Kidney tubule cell (primary cell): ENCODE data around the gene BICDL1.
A peak's percentile ranks its signal among the peaks of the same experiment; 100 is the strongest.

ENCODE experiments used
- DNase-seq: peaks from one replicate; pipeline ENCODE4 v3.0.0-alpha.2; 2018; ENCODE audit warnings: low spot score

Gene BICDL1

DNA sequence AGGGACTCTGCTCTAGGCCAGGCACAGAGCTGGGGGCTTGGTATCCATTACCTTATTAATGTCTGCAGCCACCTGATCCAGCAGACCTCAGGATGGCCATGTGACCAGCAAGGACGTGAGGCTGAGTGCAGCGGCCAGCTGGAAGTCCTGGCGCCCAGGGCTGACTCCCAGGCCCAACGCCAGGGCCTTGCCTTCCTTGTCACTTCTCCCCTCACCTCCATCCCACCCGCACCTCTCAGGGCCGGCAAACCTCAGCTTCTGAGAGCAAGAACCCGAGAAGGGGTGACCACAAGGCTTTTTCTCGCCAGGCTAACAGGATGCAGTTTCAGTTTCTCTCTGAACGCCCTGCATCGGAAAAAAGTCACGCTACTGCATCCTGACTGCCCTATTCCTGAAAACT lies 112.1 kb downstream of the BICDL1 start:
- no peak for DNase-seq

DNA sequence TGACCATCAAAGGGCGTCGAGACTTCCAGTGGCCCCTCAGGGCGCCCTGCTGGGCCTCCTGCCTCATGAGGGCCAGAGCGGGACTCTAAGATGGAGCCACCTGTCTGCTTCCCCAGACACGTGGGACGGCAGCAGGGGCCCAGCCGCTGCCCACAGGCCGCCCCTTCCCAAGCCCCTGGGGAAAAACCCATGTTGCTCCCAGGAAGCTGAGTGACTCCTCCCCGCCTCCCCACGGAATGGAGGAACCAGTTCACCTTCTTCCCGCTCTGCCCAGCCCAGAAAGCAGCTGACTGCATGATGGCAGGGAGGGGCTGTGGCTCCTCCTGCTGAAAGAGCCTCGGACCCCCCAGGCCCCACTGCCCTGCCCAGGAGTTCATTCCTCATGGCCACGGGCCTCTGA lies 112.6 kb downstream of the BICDL1 start:
- DNase-seq: peak; percentile 42

DNA sequence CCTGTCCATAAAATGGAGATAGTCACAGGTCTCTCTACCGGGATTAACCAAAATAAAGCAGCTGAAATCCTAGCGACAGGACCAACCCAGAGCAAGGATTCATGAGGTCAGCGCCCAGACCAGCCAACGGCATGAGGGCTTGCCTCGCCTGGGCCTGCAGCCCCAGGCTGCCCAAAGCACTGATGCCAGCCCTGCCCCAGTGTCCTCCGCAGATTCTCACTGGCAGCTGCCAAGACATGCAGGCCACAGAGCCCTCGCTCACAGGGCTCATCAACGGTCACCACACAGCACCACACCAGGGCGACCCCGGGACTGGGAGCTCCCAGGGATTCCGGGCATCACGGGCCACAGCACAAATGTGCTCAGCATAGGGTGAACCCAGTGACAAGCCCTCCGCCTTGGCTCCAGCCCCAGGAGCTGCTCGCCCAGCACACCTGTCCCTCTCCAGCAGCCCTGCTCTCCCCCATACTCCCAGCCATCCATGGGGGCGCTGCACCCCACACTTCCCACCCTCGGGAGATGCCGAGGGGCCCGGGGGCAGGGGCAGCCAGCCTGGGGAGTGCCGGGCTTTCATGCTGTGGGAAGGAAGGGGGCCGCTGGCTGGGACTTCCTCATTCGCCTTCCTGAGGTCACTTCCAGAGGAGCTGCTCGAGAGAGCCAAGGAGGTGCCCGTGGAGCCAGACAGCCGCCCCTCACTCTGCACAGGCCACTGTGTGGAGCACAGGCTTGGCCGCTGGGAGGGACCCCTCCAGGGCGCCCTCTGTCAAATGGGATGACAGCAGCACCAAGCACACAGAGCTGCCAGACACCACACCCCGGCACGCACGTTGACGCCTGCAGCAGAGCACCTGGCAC lies 113.4 kb downstream of the BICDL1 start:
- DNase-seq: no peak

DNA sequence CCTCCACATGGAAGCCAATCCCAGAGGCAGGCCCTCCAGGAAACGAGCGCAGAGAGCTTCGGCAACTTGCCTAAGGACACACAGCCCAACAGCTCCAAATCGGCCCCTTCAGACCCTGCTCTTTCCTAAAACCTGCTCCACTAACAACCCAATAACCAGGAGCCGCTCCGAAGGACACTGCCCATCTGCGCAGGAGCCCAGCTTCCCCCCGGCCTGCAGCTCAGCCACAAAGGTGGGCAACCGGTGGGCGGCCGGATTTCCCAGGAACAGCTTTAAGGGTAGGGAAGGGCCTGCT lies 114.0 kb downstream of the BICDL1 start:
- DNase-seq: no peak

DNA sequence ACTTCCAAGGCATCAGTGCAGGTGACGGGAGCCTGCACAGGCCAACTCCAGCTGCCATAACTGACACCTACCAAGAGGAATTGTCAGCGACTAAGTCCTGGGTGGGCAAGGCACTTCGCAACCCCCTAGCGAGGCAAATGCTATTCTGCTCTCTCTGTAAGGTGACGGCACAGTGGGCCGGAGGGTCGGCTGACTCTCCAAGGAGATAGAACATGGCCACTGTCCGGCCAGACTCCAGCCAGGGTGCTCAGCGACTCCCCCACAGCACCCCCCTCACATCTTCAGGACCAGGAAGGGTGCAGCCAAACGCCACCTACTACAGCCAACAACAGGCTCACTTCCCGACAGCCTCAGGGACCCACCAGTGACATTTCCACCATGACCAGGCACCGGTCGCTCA lies 114.3 kb downstream of the BICDL1 start:
- no peak for DNase-seq

DNA sequence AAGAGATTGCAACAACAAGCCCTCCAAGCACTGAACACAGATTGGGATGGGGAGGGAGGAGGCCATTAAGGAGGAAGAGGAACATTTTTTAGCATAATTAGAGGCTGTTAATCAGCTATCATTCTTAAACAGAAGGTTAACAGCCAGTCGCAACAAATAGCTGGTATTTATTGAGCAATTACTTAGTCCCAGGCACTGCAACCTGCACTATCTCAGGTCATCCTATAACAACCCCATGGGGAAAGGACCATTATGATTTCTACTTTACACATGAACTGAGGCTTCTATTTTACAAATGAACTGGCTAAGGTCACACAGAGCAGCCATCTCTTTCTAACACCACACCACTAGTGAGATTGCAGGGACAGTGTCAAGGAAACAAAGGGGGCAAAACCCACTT lies 117.1 kb downstream of the BICDL1 start:
- DNase-seq: no peak

DNA sequence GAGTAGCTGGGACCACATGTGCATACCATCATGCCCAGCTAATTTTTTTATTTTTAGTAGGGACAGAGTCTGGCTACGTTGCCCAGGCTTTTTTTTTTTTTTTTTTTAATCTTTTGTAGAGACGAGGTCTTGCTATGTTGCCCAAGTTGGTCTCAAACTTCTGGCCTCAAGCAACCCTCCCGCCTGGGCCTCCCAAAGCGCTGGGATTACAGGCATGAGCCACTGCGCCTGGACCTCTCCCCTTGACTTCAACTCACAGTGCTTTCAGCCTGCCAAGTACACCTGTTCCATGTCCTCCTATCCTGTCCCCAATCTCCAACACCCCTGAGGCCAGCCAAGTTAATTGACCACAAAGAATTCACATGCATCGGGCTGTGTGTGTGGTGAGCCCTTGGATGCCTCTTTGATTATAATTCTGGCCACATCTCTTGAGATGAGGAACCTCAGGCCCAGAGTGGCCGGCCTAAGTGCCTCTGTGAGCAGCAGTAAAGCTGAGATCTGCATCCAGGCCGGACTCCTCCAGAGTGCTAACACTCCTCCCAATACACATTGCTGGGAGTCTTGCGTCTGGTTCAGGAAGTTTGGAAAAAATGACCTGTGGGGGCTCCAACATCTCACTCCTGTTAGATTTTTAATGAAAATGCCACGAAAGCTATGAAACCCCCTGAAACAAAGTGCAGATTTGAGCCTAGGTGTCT lies 120.7 kb downstream of the BICDL1 start:
- DNase-seq: no peak

DNA sequence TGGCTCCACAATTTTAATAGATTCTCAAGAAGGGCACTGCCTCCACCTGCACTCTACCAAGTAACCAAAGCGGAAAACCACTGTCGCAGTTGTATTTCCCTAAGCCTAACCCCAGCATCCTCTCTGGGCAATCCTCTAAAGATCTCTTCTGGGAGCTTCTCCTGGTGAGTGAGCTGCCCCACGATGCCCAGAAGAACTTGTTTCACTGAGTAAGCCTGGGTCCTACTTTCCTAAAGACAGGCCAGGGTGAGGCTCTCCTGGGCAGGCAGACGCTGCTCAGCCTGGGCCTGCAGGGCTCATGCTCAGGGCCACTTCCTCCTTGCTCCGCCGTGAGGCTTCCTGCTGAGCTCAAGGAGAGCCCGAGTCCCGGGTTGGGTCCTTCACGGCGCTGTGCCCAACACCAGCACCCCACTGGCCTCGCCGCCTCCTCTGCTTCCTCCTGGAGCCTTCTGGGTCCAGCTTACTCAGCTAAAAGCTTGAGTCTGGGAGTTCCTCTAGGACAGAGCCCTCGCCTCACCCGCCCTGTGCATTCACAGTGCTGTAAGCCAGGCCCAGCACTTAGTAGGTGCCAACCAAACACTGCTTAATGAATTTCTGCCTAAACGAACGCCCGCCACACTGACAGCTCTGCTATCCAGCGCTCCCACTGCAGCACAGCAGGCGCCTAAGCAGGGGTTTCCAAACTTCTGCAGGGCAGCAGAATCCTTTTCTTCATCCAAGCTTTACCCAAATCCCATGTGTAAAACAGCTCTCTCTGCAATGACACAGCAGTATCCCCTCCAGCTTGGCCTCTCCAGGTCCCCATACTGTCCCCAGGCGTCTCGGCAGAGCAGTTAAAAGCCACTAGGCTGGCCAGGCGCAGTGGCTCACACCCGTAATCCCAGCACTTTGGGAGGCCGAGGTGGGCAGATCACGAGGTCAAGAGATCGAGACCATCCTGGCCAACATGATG lies 121.8 kb downstream of the BICDL1 start:
- DNase-seq: no peak

DNA sequence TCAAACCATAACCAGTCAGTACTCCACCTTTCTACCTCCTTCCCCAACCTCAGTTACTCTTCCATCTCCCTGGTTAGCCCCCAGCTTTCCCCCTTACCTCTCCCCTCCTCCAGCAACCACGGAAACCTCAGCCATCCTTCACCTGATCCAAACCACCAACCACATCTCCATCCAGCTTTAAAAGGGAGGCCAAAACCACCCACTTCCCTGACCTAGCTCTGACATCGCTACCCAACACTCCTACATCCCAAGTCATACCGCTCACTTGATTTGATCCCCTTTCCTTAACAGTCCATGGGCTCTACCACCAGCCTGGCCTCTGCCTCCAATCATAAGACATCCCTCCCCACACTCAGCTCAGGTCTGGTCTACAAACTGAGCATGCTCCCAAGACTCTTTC lies 126.0 kb downstream of the BICDL1 start:
- DNase-seq: peak; percentile 28

DNA sequence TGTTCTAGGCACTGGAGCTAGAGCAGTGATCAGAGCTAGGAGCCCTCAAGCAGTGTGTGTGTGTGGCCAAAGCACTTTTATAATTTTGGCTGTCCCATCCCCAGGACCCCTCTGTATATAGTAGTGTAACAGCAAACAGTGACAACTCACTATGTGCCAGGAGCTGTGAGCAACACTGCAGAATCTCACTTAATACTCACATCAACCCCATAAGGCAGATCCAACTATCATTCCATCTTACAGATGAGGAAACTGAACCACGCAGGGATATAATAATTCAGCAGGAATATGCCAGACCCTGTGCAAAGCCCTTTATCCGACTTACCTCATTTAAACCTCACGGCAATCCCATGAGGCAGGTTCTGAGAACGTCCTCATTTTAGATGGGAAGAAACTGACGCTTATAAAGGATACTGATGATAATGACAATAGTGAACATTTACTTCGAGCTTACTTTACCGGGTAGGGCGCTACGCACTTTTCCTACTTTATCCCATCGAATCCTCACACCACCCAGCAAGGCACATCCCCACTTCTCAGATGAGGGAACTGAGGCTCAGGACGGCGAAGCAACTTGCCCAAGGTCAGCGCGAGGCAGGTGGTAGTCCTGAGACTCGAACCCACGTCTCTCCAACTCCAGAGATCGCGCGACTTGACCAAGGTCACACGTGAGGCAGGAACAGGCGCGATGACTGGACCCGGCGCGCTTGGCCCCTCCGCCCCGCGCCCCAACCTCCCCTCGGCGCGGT lies 126.8 kb downstream of the BICDL1 start:
- DNase-seq: peak; percentile 56

DNA sequence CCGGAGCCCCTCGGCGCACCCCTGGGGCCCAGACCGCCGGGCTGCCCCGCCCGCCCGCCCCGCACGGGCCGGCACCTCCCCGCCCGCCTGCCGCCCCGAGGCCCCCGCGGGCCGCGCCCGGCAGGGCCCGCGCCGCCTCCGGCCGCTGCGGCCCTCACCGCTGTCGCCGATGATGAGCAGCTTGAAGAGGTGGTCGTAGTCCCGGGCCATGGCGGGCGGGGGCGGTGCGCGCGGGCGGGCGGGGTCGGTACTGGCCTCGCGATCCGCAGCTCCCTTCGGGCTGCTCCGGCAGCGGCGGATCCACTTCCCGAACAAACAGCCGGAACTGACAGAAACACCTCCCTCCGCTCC lies 127.4 kb downstream of the BICDL1 start, which contains the start of gene RAB35:
Gene RAB35, minus strand, starts transcription at position 313 of the 351 bp plus-strand sequence. Its CDS starts 103 bp downstream, at position 210.
- no peak for DNase-seq

DNA sequence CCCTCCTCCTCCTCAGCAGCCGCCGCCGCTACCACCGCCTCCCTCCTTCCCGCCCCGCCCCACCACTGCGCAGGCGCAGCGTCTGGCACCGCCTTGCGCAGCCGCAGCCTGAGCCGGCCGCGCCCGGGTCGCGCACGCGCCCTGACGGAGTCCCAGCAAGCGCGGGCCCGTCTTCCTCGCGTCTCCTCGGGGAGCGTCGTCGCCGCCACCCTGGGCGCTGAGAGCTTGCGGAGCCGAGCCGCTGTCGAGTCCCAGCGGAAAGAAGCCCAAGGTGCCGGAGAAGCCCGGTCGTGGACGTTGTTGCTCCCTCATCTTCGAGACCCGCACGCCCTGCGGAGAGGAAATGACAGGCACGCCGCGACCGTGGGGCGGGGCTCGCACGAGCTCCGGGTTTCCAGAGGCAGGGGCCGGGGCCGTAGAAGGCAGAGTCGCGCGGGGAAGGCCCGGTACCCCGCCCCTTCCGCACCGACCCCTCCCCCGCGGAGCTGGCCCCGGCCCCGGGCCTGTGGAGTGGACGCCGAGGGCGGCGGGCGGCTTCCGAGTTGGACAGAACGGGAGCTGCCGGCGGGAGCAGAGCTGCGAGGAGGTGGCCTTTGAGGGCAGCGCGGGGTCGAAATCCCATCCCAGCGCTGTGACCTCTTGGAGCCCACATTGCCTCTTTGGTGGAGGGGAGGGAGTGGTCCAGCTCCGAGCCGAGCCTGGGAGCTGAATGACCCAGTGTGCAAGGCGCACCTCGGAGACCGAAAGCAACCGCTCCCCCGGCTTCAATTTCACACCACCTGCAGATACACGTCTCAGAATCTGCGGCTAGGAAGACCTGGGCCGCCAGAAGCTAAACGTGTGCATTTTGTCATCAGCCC lies 128.0 kb downstream of the BICDL1 start:
- peak; percentile 95 for DNase-seq

DNA sequence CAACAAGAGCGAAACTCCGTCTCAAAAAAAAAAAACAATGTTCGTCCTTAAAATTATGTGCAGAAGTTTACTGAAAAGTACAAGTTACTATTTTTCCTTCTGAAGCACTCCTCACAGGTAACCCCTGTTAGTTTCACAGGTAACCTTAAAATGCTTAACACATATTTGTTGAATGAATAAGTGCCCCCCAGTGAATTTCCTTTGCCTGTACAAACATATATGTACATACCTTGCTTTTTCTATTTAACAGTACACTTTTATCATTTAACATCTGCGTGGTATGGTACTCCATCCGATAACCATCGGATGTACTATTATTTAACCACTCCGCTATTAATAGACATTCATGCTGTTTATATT lies 128.9 kb downstream of the BICDL1 start:
- DNase-seq: no peak

DNA sequence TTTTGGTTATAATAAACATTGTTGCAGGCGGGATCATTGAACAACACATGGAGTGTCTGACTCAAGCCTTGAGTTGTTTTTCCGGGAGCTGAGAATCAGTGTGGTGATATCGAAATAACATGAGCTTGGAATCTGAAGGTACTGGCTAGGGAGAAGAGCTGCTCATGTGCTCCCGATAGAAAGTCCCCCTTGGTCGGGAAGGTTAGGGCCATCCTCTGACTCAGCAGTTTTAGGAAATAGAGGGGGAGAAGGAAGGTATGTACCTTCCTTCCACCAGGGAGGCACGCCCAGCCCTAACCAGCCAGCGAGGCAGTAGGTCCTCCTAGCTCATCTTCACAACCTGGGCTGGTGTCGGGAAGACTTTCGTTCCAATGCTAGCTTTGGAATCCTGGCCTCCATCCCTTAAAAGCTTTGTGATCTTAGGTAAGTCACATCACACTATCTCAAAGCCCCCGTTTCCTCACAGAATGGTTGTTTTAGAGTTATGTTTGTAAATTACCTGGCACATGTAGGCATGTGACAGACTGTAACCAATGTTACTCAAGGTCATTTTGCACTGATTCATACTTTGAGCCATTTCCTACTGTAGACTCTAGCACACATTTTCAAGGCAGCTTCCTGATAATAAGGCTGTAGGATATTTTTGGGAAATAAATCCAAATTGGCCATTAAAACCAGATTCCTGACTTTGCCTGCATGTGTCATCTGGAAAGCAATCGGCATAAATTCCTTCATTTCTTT lies 129.5 kb downstream of the BICDL1 start:
- DNase-seq: peak; percentile 64

DNA sequence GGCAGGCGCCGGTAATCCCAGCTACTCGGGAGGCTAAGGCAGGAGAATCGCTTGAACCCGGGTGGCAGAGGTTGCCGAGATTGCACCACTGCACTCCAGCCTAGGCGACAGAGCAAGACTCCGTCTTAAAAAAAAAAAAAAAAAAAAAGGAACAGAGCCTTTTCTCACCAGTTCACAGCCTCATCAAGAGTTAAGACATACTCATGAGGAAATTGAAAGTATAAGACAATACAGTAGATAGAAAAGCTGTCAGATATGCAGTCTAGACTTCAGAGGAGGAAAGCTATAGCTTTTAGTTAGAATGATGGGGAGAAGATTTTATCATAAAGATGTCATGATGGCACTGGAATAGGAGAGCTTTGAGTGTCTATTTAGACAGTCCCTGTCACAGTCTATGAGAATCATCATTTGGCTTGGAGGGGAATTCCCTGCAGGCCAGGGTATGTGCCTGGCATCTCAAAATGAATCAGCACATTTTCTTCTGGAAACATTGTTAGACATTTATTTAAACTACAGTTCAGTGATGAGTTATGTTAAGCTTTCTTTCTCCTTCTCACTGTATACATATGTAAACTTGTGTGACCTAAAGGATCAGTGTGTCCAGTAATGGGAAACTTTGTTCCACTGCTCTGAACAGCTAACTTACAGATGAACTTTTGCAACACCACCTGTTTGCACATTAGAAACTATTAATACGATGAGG lies 130.4 kb downstream of the BICDL1 start:
- peak; percentile 74 for DNase-seq

DNA sequence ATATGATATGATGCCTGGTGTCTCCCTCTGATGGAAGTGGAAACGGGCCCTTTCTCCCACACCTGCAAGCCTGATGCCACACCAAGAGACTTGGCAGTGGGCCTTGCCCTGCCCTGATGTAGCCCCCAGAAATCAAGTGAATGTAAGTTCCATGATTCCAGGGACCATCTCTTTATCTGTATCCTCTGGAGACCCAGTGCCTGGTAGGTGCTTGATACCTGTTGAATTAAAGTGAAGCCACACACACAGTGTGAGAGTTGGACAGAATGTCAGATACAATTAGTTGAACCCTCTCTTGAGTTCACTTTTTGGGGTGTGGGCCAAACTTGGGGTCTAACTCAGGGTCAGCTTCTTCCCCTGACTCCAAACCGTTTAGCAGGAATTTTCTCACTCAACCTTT lies 132.3 kb downstream of the BICDL1 start:
- no peak for DNase-seq

DNA sequence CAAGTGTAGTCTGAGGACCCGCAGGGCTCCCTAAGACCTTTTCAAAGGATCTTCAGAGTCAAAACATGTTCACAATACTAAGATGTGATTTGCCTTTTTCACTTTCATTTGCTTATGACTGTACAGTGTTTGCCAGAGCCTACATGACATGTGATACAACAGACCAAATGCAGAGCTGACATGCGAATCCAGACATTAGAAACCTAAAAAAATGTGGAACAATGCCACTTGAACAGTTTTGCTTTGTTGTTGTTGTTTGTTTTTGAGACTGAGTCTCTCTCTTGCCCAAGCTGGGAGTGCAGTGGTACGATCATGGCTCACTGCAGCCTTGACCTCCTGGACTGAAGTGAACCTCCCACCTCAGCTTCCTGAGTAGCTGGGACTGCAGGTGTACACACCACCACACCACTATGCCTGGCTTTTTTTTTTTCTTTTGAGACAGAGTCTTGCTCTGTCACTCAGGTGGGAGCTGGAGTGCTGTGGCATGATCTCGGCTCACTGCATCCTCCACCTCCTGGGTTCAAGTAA lies 132.8 kb downstream of the BICDL1 start:
- DNase-seq: no peak

DNA sequence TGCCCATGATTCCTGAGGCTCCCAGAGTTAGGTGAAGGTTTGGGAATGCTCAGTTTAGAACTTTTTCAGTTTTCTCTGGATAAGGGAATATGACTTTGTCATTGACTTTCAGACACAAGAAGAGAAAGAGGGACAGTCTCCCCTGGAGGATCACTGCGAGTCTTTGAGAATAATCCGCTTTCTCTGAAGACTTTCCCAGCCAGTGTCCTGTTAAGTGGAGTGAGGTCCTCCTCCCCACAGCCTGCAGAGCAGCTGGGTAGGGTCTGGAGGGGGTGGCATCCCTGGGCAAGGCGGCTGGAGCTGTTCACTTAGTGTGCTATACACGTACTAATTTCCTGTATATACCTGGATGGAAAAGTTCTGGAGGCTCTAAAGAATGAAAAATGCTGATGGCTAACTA lies 136.0 kb downstream of the BICDL1 start:
- no peak for DNase-seq
